WTC11 (cell line): ENCODE measurements around the gene LBHD2. TPM values are rescaled to one million over a fixed set of nuclear protein-coding genes. Genes with fewer than 3 reads are reported as not detected.
A peak's percentile ranks its signal among the peaks of the same experiment; 100 is the strongest.

Experiments used
- ATAC-seq: fragments of 200-7000 bp; cut with Tn5 transposase; 2 replicates; pipeline ENCODE4 v1.10.0; 2021; ENCODE audit warnings: mild to moderate bottlenecking, moderate library complexity
- CTCF ChIA-PET: fragments of 300-600 bp; sonication (Branson Sonifier 250); formaldehyde crosslinking; loops from one replicate; lab custom pipeline; 2021; ENCODE audit warnings: antibody characterized with exemption; lab: Charles Lee
- POLR2A ChIA-PET: fragments of 350-600 bp; sonication (Branson Sonifier 250); formaldehyde crosslinking; loops from one replicate; lab custom pipeline; 2021; ENCODE audit warnings: antibody characterized with exemption; lab: Charles Lee
- DNase-seq: peaks from one replicate; pipeline ENCODE4 v3.0.0; 2021; ENCODE audit warnings: low spot score
- H3K27ac Mint-ChIP-seq: 2 replicates; pipeline ENCODE4 v1.8.0; 2021; ENCODE audit warnings: mixed read lengths
- H3K27me3 Mint-ChIP-seq: 2 replicates; pipeline ENCODE4 v1.8.0; 2021; ENCODE audit warnings: low read depth, mild to moderate bottlenecking, moderate library complexity, mixed read lengths
- H3K36me3 Mint-ChIP-seq: 2 replicates; pipeline ENCODE4 v1.8.0; 2021; ENCODE audit warnings: mixed read lengths
- H3K4me1 Mint-ChIP-seq: 2 replicates; pipeline ENCODE4 v1.8.0; 2022; ENCODE audit warnings: mixed read lengths
- H3K4me3 Mint-ChIP-seq: 2 replicates; pipeline ENCODE4 v1.8.0; 2021; ENCODE audit warnings: mild to moderate bottlenecking, moderate library complexity, mixed read lengths
- H3K9me3 Mint-ChIP-seq: 2 replicates; pipeline ENCODE4 v1.8.0; 2021; ENCODE audit warnings: mixed read lengths
- ATF1 ChIP-seq: sonication (generic); formaldehyde crosslinking; IDR thresholded peaks from 2 replicates; pipeline ENCODE4 v1.8.1; 2023; ENCODE audit warnings: mild to moderate bottlenecking, moderate library complexity, missing genetic modification reagents
- ATF3 ChIP-seq: sonication (generic); formaldehyde crosslinking; conservative IDR thresholded peaks from 2 replicates; pipeline ENCODE4 v1.8.1; 2022; ENCODE audit warnings: mild to moderate bottlenecking, missing genetic modification reagents
- ETV6 ChIP-seq: sonication (generic); formaldehyde crosslinking; IDR thresholded peaks from 2 replicates; pipeline ENCODE4 v1.8.1; 2022; ENCODE audit warnings: mild to moderate bottlenecking, missing genetic modification reagents
- FOXK1 ChIP-seq: sonication (generic); formaldehyde crosslinking; IDR thresholded peaks from 2 replicates; pipeline ENCODE4 v1.8.0; 2022; ENCODE audit warnings: mild to moderate bottlenecking, moderate library complexity, missing genetic modification reagents
- GTF2I ChIP-seq: fragments of 250-450 bp; sonication (Bioruptor Pico); conservative IDR thresholded peaks from 2 replicates; pipeline ENCODE4 v1.4.0; 2021; ENCODE audit warnings: mild to moderate bottlenecking
- MLX ChIP-seq: sonication (generic); formaldehyde crosslinking; IDR thresholded peaks from 2 replicates; pipeline ENCODE4 v1.8.1; 2023; ENCODE audit warnings: mild to moderate bottlenecking, missing genetic modification reagents, moderate library complexity
- NFATC4 ChIP-seq: fragments of 250-450 bp; sonication (Bioruptor Pico); IDR thresholded peaks from 2 replicates; pipeline ENCODE4 v1.9.0; 2021; ENCODE audit warnings: mild to moderate bottlenecking
- NFE2L1 ChIP-seq: sonication (generic); formaldehyde crosslinking; IDR thresholded peaks from 2 replicates; pipeline ENCODE4 v1.8.1; 2023; ENCODE audit warnings: missing genetic modification reagents
- RELA ChIP-seq: sonication (generic); formaldehyde crosslinking; IDR thresholded peaks from 2 replicates; pipeline ENCODE4 v1.8.1; 2022; ENCODE audit warnings: missing genetic modification reagents, mild to moderate bottlenecking, borderline replicate concordance
- SMAD3 ChIP-seq: sonication (generic); formaldehyde crosslinking; IDR thresholded peaks from 2 replicates; pipeline ENCODE4 v1.8.0; 2022; ENCODE audit warnings: missing genetic modification reagents, mild to moderate bottlenecking, borderline replicate concordance
- SMAD4 ChIP-seq: sonication (generic); formaldehyde crosslinking; IDR thresholded peaks from 2 replicates; pipeline ENCODE4 v1.8.0; 2022; ENCODE audit warnings: mild to moderate bottlenecking, missing genetic modification reagents
- TEAD4 ChIP-seq: sonication (generic); formaldehyde crosslinking; IDR thresholded peaks from 2 replicates; pipeline ENCODE4 v1.8.0; 2022; ENCODE audit warnings: mild to moderate bottlenecking, missing genetic modification reagents
- ZNF121 ChIP-seq: sonication (generic); formaldehyde crosslinking; IDR thresholded peaks from 2 replicates; pipeline ENCODE4 v1.8.0; 2023; ENCODE audit warnings: missing genetic modification reagents
- ZNF232 ChIP-seq: sonication (generic); formaldehyde crosslinking; IDR thresholded peaks from 2 replicates; pipeline ENCODE4 v1.8.0; 2022; ENCODE audit warnings: mild to moderate bottlenecking, missing genetic modification reagents
- ZNF263 ChIP-seq: sonication (generic); formaldehyde crosslinking; IDR thresholded peaks from 2 replicates; pipeline ENCODE4 v1.8.1; 2022; ENCODE audit warnings: low read depth, mild to moderate bottlenecking, moderate library complexity, missing genetic modification reagents
- ZNF281 ChIP-seq: sonication (generic); formaldehyde crosslinking; IDR thresholded peaks from 2 replicates; pipeline ENCODE4 v1.8.0; 2023; ENCODE audit warnings: mild to moderate bottlenecking, missing genetic modification reagents
- total RNA-seq: library from RNA; stranded (reverse); gene quantifications from 3 replicates; pipeline ENCODE4 v1.2.3, GENCODE V29; 2021
- TF ChIP-seq, protein P1 (sequence below): sonication (generic); formaldehyde crosslinking; IDR thresholded peaks from 2 replicates; pipeline ENCODE4 v1.8.0; 2022; ENCODE audit warnings: missing genetic modification reagents
- TF ChIP-seq, protein P2 (sequence below): fragments of 200-600 bp; IDR thresholded peaks from 2 replicates; pipeline ENCODE4 v1.8.0; 2022; ENCODE audit warnings: antibody characterized with exemption
- TF ChIP-seq, protein P3 (sequence below): sonication (generic); formaldehyde crosslinking; IDR thresholded peaks from 2 replicates; pipeline ENCODE4 v1.8.0; 2023; ENCODE audit warnings: missing genetic modification reagents, mild to moderate bottlenecking, borderline replicate concordance
- TF ChIP-seq, protein P4 (sequence below): sonication (generic); formaldehyde crosslinking; IDR thresholded peaks from 2 replicates; pipeline ENCODE4 v1.8.1; 2022; ENCODE audit warnings: mild to moderate bottlenecking, missing genetic modification reagents, moderate library complexity, borderline replicate concordance

The LBHD2 gene
- total RNA-seq, 1 experiment from 2014 or later: not detected

DNA sequence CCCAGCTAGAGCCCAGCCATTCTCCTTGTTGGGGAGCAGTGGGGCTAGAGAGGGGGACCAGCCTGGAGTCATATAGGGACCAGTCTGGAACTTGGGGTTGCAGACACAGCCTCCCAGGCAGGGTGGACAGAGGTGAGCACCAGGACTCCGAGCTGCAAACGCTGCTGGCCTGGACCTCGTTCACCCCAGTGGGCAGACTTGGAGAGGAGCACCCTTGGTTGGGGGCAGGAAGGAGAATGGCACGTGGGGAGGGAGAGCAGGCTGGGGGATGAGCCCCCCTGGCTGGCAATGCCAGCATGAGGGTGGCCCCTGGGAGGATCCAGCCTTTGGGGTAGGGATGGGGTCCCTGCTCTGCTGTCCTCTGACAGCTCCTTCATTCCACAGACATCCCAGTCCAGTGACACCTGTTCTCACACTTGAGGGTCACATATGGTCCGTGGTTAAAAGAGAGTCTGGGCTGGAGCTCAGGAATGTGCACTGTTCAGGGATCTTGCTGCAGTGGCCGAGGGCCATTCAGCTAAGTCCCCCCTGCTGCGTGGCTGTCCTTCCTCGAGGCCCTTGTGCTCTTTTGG lies 2.8 kb downstream of the LBHD2 start:
- DNase-seq (no peak), ATAC-seq (no peak)
- H3K9me3 Mint-ChIP-seq: no peaks in the 10 kb centered on the region
- POLR2A ChIA-PET: no interaction called here
- no peak overlapping the region for H3K27ac Mint-ChIP-seq
- TF ChIP-seq ZNF263 (CRISPR knock-in tag) (no peak), FOXK1 (CRISPR knock-in tag) (no peak), ZNF121 (peak; percentile 80; the same call in 1 of the 2 replicates), ZNF281 (CRISPR knock-in tag) (no peak)
- TF ChIP-seq, all 79 proteins: peak for 1
- Mint-ChIP-seq H3K36me3 (no peaks in the 10 kb centered on the region), H3K27me3 (peaks cover 20% of the 10 kb centered on the region), H3K4me1 (0 out of 2 replicates have a peak, but pooled peaks cover 4% of the 10 kb centered on the region), H3K4me3 (no peak overlapping the region)
- CTCF ChIA-PET: interaction anchor here (0.8 to 6.7 kb wide), 7 partner anchors 9 to 55 kb away, joined by 3 to 65 read pairs (median 8); no protein-coding TSS in a partner anchor

- DNase-seq (no peak), ATAC-seq (no peak)
- no peak overlapping the region for H3K27ac Mint-ChIP-seq
- no peaks in the 10 kb centered on the region for H3K9me3 Mint-ChIP-seq
- no peaks in the 10 kb centered on the region for H3K36me3 Mint-ChIP-seq
- ChIA-PET POLR2A (no interaction called here), CTCF (interaction anchor here (0.6 to 6.7 kb wide), 7 partner anchors 9 to 54 kb away, joined by 6 to 65 read pairs (median 8); no protein-coding TSS in a partner anchor)
- H3K4me3 Mint-ChIP-seq: no peak overlapping the region
- 0 out of 2 replicates have a peak, but pooled peaks cover 4% of the 10 kb centered on the region for H3K4me1 Mint-ChIP-seq
- peaks cover 20% of the 10 kb centered on the region for H3K27me3 Mint-ChIP-seq
- TF ChIP-seq ZNF232 (no peak), NFATC4 (no peak), RELA (CRISPR knock-in tag) (no peak), NFE2L1 (CRISPR knock-in tag) (no peak), MLX (CRISPR knock-in tag) (no peak), SMAD4 (CRISPR knock-in tag) (no peak), TEAD4 (no peak), ATF1 (CRISPR knock-in tag) (no peak), GTF2I (CRISPR knock-in tag) (no peak), ETV6 (no peak), ATF3 (CRISPR knock-in tag) (no peak), SMAD3 (no peak)
- TF ChIP-seq, protein P1, sequence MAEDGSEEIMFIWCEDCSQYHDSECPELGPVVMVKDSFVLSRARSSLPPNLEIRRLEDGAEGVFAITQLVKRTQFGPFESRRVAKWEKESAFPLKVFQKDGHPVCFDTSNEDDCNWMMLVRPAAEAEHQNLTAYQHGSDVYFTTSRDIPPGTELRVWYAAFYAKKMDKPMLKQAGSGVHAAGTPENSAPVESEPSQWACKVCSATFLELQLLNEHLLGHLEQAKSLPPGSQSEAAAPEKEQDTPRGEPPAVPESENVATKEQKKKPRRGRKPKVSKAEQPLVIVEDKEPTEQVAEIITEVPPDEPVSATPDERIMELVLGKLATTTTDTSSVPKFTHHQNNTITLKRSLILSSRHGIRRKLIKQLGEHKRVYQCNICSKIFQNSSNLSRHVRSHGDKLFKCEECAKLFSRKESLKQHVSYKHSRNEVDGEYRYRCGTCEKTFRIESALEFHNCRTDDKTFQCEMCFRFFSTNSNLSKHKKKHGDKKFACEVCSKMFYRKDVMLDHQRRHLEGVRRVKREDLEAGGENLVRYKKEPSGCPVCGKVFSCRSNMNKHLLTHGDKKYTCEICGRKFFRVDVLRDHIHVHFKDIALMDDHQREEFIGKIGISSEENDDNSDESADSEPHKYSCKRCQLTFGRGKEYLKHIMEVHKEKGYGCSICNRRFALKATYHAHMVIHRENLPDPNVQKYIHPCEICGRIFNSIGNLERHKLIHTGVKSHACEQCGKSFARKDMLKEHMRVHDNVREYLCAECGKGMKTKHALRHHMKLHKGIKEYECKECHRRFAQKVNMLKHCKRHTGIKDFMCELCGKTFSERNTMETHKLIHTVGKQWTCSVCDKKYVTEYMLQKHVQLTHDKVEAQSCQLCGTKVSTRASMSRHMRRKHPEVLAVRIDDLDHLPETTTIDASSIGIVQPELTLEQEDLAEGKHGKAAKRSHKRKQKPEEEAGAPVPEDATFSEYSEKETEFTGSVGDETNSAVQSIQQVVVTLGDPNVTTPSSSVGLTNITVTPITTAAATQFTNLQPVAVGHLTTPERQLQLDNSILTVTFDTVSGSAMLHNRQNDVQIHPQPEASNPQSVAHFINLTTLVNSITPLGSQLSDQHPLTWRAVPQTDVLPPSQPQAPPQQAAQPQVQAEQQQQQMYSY (CRISPR knock-in tag): no peak
- TF ChIP-seq, protein P2, sequence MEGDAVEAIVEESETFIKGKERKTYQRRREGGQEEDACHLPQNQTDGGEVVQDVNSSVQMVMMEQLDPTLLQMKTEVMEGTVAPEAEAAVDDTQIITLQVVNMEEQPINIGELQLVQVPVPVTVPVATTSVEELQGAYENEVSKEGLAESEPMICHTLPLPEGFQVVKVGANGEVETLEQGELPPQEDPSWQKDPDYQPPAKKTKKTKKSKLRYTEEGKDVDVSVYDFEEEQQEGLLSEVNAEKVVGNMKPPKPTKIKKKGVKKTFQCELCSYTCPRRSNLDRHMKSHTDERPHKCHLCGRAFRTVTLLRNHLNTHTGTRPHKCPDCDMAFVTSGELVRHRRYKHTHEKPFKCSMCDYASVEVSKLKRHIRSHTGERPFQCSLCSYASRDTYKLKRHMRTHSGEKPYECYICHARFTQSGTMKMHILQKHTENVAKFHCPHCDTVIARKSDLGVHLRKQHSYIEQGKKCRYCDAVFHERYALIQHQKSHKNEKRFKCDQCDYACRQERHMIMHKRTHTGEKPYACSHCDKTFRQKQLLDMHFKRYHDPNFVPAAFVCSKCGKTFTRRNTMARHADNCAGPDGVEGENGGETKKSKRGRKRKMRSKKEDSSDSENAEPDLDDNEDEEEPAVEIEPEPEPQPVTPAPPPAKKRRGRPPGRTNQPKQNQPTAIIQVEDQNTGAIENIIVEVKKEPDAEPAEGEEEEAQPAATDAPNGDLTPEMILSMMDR: no peak
- TF ChIP-seq, protein P3, sequence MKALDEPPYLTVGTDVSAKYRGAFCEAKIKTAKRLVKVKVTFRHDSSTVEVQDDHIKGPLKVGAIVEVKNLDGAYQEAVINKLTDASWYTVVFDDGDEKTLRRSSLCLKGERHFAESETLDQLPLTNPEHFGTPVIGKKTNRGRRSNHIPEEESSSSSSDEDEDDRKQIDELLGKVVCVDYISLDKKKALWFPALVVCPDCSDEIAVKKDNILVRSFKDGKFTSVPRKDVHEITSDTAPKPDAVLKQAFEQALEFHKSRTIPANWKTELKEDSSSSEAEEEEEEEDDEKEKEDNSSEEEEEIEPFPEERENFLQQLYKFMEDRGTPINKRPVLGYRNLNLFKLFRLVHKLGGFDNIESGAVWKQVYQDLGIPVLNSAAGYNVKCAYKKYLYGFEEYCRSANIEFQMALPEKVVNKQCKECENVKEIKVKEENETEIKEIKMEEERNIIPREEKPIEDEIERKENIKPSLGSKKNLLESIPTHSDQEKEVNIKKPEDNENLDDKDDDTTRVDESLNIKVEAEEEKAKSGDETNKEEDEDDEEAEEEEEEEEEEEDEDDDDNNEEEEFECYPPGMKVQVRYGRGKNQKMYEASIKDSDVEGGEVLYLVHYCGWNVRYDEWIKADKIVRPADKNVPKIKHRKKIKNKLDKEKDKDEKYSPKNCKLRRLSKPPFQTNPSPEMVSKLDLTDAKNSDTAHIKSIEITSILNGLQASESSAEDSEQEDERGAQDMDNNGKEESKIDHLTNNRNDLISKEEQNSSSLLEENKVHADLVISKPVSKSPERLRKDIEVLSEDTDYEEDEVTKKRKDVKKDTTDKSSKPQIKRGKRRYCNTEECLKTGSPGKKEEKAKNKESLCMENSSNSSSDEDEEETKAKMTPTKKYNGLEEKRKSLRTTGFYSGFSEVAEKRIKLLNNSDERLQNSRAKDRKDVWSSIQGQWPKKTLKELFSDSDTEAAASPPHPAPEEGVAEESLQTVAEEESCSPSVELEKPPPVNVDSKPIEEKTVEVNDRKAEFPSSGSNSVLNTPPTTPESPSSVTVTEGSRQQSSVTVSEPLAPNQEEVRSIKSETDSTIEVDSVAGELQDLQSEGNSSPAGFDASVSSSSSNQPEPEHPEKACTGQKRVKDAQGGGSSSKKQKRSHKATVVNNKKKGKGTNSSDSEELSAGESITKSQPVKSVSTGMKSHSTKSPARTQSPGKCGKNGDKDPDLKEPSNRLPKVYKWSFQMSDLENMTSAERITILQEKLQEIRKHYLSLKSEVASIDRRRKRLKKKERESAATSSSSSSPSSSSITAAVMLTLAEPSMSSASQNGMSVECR (CRISPR knock-in tag): no peak
- TF ChIP-seq, protein P4, sequence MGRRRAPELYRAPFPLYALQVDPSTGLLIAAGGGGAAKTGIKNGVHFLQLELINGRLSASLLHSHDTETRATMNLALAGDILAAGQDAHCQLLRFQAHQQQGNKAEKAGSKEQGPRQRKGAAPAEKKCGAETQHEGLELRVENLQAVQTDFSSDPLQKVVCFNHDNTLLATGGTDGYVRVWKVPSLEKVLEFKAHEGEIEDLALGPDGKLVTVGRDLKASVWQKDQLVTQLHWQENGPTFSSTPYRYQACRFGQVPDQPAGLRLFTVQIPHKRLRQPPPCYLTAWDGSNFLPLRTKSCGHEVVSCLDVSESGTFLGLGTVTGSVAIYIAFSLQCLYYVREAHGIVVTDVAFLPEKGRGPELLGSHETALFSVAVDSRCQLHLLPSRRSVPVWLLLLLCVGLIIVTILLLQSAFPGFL (CRISPR knock-in tag): no peak
These were observed 3.4 kb downstream of the LBHD2 start for GRCh38 chr14:103087343-103087835.
